ENCODE results near the gene NAT10.
"Not testable (repeated sequence)": the region's sequence is repeated elsewhere in the genome, so short reads cannot be mapped to it uniquely, and the experiment has no call there.

Gene NAT10

DNA sequence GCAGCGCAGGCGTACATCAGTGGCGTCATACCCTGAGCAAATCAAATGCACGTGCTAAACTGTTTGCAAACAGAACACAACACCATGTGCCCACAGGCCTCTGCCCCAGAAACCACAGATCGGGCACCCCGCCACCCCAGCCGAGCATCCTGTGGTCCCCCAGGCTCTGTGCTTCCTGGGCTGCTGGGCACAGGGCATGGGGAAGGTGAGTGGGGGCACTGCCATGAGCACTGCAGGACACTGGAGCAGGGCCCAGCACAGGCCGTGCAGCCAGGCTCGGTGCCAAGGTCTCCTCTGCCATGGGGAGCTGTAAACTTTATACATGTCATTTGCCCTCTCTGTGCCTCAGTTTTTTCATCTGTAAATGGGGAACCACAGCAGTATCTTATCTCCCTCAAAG, 62.5 kb downstream of the NAT10 start:
- DNase-seq (ENCODE audit: low spot score) = no peak

DNA sequence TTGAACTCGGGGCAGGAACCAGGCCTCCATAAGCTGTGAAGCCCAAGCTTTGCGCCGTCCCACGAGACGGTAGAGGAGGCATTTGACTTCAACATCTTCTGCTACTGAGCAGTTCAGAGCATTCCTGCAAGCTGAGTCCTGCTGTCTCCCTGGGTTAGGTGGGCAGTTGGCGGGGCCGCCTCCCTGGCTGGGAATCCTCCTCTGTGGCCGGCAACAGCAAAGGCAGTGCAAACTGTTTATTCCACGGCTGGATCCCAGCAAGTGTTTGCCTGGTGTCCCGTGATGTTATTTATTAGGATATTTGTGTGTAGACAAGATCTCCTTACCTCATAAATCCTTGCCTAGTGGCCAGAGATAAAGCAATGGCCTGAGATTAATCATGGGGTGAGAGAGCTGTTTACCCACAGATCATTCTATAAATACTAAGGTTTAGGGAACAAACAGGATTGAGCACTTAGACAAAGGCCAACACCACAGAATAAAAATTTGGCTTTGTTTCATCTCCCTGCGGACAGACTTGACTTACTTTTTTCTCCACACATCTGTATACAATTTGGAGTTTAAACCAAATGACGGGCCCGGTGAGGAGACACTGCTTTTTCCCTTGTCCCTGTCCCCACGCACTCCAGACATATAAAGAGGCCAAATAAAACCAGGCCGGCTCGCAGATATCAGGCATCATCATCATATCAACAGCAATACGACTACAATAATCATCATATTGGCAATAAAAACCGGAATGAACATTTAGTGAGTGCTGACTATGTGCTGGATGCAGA, 63.4 kb downstream of the NAT10 start:
- DNase-seq (ENCODE audit: low spot score) = no peak

DNA sequence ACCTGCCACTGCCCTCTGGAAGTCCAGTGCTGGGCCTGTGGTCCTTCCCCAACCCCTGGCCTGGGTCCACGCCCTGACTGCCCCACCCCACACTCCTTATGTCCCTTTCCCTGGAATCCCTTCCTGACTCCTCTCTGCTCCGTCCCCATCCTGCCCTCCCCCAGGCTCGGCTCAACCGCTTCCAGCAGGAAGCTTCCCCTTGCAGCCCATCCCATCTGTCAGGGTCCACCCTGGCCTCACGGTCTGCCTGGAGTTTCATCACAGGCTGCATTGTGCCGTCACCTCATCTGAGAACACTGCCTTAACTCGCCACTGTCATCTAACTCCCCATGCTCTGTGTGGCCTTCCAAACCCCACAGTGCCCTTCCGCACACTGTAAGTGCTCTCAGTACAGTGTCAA, 64.3 kb downstream of the NAT10 start:
- DNase-seq (ENCODE audit: low spot score) = no peak

DNA sequence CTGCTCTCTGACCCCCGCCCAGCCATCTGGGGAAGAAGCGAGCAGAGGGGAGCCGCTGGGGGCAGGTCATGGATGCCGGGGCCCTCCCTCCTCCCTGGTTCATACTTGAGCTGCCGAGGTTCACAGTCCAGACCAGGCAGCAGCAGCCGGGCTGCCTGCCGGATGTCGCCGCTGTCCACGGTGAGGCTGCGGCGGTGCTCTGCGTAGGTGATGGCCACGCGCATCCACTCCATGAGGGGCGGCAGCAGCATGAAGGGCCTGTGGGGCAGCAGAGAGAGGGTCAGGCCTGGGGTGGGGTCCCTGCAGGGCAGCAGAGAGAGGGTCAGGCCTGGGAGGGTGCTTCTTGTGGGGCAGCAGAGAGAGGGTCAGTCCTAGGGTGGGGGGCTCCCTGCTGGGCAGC, 67.6 kb downstream of the NAT10 start:
- no peak for DNase-seq (ENCODE audit: low spot score)

DNA sequence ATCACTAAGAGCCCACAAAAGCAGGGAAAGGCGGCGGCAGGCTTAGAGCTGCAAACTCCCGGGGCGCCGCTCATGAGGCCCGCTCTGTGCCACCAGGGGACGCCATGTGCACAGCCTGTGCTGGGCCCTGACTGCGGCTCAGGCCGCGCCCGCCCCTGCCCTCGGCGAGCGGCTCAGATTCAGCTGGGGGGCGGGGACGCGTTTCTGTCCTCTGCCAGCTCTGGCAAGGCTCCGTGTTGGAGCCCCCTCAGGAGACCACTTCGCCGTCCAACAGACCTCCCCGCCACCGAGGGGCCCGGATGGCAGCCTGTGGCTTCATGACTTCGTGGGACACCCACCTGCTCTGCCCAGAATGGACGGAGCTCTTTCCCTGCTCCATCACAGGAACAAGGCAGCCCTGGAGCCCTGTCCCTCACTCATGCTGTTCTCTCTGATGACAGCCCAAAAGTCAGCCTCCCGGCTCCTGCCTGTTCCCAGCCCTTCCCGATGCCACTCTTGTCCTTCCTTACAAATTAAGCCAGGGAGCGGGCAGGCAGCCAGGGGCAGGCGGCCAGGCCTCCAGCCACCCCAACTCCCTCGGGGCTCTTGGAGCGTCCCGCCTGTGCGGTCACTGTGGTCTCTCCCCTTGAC, 69.1 kb downstream of the NAT10 start:
- DNase-seq (ENCODE audit: low spot score) = peak; percentile 62

DNA sequence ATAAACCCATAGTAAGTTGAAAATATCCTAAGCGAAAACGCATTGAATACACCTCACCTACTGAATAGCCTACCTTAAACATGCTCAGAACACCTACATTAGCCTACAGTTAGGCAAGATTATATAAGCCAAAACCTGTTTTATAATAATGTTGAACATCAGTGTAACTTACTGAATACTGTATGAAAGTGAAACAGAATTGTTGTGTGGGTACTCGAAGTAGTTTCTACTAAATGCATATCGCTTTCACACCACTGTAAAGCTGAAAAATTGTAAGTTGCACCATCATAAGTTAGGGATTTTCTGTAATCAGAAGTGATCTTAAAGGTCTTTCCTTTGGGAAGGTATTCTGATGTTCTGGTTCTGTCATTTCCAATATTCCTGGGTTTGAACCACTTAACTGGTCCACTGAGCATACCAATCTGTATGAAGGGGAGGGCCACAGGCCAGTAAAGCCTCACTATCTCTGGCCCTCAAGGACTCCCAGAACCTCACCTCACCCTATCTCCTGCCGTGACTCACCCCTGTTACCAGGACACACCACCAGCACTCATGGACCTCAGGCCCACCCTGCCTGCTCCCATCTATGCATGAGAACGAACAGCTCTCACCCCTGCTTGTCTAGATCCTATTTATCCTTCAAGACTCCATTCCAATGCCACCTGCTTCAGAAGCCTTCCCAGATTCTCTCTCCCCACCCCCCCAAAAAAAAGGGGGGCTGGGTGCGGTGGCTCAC, 70.0 kb downstream of the NAT10 start:
- DNase-seq (ENCODE audit: low spot score) = no peak

DNA sequence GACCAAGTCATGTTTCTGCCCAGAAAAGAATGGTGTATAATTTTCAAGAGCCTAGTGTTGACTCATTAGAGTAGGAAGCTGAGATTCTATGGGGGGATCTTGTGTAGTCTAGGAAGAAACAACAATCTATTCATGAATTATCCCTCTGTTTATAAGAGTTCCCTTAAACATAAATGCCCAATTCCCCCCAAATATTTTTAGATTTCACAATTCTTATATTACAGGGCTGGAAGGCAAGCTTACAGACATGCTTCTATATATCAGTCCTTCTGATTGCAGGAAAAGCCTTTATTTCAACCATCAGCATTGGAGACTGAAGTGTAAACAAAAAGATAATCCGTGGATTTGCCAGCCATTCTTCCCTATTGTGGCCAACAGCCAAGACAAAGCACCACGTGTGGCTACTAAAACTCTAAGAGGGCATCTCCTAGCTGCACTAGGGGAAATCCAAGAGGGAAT, 71.4 kb downstream of the NAT10 start:
- DNase-seq (ENCODE audit: low spot score) = no peak

DNA sequence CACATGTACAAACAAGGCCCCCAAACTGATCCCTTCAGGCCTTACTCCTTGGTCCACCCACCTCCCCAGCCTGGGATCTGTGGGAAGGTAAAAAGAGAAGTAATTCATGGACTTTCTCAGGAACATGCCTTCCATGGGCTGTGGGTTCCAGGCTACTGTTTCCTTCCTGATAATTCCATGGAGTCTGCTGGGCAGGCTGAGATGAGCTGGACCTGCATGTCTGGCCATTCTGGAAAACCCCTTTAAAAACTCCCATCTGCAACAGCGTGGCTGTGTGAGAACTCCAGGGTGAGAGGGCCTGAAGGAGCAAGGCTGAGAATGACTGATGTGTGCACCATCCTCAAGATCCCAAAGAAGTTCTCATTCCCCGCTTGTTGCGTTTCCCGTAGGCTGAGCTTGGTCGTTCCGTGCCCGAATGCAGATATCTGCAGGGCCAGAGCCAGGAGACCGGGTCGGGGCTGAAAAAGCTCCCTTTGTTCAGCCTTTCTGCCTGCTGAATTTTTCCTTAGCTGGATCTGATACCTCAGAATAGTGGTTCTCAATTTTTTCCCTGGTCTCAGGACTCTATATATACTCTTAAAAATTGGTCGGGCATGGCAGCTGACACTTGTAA, 72.9 kb downstream of the NAT10 start:
- DNase-seq (ENCODE audit: low spot score) = no peak

DNA sequence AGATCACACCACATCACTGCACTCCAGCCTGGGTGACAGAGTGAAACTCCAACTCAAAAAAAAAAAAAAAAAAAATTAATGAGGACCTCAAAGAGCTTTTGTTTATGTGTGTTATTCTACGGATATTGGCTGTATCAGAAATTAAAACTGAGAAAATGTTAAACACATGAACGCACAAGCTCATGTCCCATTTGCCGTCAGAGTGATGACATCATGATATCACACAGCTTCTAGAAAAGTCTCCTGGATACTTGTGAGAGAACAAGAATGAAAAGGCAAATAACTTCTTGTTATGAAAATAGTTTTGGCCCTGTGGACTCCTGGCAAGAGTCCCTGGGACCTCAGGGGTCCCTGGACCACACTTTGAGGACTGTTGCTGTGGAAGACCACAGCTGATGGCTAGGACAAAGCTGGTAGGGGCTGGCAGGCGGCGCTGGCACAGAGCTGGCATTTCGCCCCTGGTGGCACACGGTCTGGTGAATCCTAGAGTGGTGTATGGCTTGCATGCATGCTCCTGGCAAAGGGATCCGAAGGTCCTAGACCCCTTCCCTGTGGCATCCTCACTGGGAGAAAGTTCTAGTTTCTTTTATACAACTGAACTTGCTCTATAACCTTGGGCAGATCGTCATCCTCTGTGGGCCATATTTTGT, 73.7 kb downstream of the NAT10 start:
- no peak for DNase-seq (ENCODE audit: low spot score)

DNA sequence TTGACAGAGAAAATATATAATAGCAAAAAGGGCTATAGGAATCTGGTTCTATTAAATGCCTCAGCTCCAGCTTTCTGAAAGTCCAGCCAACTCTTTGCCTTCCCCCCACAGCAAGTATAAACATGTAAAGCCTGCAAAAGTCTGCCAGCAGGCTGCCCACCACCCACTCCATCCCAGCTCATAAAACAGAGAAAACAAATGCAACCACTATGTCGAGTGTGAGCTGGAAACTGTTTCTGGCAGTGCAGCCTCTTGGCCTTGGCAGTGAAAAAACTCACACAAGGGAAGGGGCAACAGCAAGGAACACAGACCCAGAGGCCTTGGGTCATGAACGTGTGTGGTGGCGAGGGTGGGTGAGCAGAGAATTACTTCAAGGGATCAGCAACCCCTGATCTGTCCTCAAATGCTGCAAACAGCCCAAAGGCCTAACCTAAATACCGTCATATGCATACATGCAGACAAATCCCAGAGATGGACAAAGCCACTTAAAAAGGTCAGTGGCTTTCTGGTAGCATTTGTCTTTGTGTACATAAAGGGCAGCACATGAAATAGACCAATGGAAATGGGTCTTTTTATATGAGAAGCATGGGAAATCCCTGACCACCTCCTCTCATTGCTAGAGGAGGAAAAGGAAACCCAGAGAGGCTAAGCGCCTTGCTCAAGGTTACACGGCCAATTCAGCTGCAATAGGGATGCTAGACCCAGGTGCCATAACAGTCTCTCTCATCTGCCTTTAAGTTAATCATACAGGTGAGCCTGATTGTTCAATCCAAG, 74.8 kb downstream of the NAT10 start:
- DNase-seq (ENCODE audit: low spot score) = no peak

DNA sequence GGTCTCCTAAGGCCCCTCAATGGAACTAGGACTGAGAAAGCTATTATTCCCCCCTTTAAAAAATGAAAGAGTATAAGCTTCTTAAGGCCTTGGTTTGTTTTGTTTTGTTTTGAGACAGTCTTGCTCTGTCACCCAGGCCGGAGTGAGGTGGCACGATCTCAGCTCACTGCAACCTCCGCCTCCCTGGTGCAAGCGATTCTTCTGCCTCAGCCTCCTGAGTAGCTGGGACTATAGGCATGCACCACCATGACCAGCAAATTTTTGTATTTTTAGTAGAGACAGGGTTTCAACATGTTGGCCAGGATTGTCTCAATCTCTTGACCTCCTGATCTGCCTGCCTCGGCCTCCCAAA, 75.4 kb downstream of the NAT10 start:
- DNase-seq (ENCODE audit: low spot score) = not testable (repeated sequence)

DNA sequence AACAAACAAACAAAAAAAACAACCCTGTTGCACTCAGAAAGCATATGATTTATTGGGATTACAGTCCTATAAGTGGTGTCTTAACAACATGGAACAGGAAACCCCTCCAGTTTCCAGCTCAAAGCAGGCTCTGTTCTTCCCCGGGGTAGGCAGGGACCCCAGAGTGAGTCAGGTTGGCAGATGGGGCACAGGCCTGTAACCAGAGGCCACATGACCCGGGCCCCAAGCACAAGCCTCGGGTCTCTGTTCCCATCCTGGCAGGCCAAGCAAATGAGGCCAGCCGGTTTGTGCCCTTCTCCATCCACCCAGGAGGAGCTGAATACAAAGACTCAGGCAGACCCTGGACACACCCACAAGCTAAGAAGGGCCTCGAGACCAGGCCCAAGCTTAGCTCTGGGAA, 75.8 kb downstream of the NAT10 start:
- DNase-seq (ENCODE audit: low spot score) = no peak

DNA sequence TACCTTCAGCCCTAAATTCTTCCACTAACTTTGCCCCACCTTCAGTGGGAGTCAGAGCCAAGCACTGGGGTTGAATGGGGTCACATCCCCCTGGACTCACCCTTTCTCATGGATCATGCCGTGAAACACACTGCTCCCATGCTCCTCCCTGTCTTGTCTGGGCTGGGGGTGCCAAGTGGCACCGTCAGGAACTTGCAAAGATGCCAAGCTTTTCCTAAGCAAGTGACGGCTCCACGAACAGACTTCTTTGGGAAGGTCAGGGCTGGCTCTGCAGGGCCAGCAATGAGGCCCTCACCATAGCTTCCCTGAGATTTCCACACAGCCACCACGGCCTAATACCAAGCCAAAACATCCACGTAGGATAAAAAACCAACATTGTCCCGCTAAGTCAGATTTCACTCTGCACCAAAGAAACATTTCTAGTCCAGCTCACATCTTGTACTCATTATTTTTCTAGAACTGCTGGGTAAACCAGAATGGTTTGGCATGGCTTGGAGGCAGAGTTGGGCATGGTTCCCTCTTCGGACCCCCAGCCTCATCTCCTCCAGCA, 76.5 kb downstream of the NAT10 start:
- DNase-seq (ENCODE audit: low spot score) = no peak

DNA sequence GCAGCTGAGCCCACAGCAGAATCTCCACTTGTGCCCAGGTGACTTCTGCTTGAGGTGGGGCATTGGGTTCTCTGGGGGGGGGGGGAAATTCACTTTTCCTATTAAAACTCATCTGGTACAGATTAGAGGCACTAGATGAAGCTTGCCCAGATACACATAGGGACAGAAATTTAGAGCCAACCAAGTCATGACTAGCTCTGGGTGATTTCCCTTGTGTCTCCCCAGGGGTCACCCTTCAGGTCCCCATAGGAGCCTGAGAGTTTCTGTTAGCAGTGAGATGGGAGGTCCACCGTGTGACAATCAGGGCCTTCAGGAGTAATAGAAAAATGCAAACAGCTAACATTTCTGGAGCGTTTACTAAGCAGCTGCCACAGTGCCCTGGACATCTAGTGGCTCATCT, 77.0 kb downstream of the NAT10 start:
- DNase-seq (ENCODE audit: low spot score) = no peak

DNA sequence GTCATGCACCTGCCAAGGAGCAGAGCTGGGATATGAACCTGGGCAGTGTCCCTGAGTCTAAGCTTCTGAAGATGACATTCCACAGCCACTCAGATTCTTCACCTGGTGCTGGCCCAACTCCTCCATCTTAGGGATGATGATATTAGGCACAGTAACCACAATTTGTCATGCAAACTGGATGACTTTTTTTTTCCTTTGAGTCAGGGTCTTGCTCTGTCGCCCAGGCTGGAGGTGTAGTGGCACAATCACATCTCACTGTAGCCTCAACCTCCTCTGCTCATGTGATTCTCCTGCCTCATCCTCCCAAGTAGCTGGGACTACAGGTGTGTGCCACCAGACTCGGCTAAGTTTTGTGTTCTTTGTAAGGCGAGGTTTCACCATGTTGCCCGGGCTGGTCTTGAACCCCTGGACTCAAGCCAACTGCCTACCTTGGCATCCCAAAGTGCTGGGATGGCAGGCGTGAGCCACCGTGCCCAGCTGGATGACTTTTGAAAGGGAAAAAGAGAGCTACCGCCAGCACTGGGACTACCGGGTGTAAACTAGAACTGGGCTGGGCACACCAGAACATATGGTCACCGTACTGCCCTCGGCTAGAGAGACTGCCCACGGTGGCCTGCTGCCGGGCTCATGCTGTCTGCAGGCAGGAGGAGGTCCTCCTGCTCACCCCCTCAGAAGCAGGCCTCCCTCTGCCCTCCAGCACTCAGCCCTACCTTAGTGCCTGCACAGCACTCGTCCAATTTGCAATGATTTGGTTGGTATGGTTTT, 77.7 kb downstream of the NAT10 start:
- no peak for DNase-seq (ENCODE audit: low spot score)

DNA sequence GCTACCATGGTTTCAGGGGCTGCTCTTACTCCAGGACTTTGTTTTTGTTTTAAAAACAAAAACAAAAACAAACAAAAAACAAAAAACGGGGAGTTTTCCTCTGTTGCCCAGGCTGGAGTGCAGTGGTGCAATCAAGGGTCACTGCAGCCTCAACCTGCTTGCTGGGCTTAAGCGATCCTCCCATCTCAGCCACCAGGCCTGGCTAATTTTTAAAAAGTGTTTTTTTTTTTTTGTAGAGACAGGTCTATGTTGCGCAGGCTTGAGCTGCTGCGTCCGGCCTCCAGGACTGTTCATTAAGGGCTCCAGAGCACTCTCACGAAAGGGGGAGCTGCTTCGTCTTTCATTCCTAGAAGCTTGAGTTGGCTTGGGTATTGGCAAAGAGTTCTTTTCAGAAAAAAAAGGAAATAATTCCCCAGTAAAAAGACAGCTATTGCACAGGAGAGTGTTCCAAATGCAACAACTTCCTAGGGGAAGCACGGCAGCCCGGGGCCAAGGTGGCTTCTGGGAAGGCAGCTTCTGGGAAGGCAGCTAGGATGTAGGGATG, 78.5 kb downstream of the NAT10 start:
- DNase-seq (ENCODE audit: low spot score) = no peak

DNA sequence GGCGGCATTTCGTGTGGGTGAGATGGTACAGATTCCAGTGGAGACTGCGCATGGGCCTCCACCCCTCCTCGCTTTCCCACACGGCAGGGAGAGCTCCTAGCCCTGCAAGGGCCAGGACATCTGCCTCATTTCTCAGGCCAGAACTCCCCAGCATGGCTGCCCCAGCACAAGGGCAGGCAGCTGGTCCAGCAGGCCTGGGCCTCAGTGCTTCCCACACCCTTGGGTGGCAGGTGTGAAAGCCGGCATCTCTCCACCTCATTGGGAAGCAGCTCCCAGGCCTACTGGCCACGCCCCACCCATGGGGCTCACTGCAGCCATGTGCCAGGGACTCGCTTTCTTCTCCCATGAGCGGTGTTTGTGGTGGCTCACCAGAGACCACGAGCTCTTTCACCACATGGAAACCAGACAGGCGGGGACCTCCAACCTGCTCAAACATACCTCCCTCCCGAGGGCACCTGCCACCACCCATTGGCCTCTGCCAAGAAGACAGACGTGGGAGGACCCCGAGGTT, 79.1 kb downstream of the NAT10 start:
- no peak for DNase-seq (ENCODE audit: low spot score)

DNA sequence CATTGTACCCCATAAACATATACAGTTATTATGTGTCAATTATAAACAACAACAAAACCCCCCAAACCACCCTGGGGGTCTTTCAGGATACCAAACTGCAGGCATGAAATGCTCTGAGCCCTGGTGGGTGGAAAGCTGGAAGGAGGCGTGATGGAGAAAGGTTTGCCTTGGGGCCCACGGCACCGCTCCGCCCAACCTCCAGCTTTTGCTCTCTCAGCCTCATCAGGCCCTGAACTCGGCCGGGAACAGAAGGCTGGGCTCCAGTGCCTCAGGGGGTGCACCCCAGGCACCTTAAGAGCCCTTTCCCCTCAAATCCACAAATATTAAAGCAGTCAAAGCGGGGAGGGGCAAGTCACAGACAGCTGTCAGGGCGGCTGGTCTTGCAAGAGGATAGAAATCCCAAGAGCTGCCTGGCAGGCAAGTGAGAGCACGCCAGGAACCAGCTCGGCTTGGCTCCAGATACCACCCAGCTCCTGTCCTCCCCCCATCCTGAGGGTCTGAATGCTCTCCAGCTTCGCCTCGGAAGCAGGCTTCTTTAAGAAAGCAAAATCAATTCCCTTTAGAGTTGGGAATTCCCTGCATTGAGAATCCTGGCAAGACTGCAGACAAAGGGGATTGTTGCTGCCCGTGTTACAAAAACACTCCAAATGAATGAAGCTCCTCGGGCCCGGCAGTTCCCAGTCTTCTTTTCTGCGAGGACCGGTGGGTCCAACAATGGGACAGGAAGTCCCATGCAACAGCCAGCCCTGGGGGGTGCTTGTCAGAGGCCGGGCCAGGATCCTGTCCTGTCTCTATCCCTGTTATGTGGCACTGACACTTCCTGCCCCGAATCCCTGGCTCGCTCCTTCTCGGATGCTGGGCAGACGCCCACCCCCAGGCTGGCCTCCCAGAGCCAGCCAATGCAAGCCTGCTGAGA, 80.8 kb downstream of the NAT10 start:
- no peak for DNase-seq (ENCODE audit: low spot score)

Data from SK-N-DZ (cell line).